Pancreas (tissue), 10 donors: ENCODE data around the gene MAG. TPM values are rescaled to one million over a fixed set of nuclear protein-coding genes. Genes with fewer than 3 reads are reported as not detected.

ENCODE experiments used
- ATAC-seq, 4 donors: fragments of 200-7000 bp; cut with Tn5 transposase; one replicate each; pipeline versions ENCODE4 v1.8.0 to v1.9.1; 2020; ENCODE audit warnings: mild to moderate bottlenecking in 4 of 4, moderate library complexity in 4 of 4
- DNase-seq, 6 donors: peaks; one replicate each; pipeline ENCODE4 v3.0.0-alpha.2; 2020
- FAIRE-seq: peaks from 2 replicates; lab custom pipeline; 2012; peaks lifted over from hg19 to GRCh38; lab: Jason Lieb, UNC
- H3K27ac ChIP-seq, 4 donors: fragments of 200-600 bp; sonication (generic); 1 replicate in 3 of 4; 2 replicates in 1 of 4; pipeline versions ENCODE4 v1.5.0 to v1.8.0; 2020
- H3K27me3 ChIP-seq, 4 donors: fragments of 200-600 bp; one replicate each; pipeline ENCODE4 v1.8.0; 2021
- H3K36me3 ChIP-seq, 3 donors: fragments of 200-600 bp; sonication (generic) in 1 of 3; one replicate each; pipeline versions ENCODE4 v1.5.0 to v1.8.0; 2020 to 2021
- H3K4me1 ChIP-seq, 3 donors: fragments of 200-600 bp; one replicate each; pipeline ENCODE4 v1.8.0; 2021
- H3K4me3 ChIP-seq, 4 donors: fragments of 200-600 bp; sonication (generic) in 2 of 4; one replicate each; pipeline versions ENCODE4 v1.5.0 to v1.8.0; 2020 to 2021
- H3K9me3 ChIP-seq, 4 donors: fragments of 200-600 bp; one replicate each; pipeline ENCODE4 v1.8.0; 2021
- WGBS, 2 donors: extraction: QIAGEN DNeasy Blood & Tissue Kit; methylation state at CpG; one replicate each; pipeline ENCODE4 v1.1.7; 2013; 5-methylcytosine and 5-hydroxymethylcytosine counted together
- intact Hi-C, 3 donors: fragments of 100-400 bp; cut with DNase I; formaldehyde crosslinking; loops; one replicate each; pipeline versions ENCODE4 v1.11.1 to v1.14.2; 2022
- polyA plus RNA-seq, 2 donors: library from polyadenylated mRNA; stranded (reverse); fragments of 200-250 nt; gene quantifications; one replicate each; pipeline ENCODE4 v1.2.3, GENCODE V29; 2013
- total RNA-seq, 6 donors: library from RNA; stranded (reverse); fragmentation: NEBNext Ultra II Directional in 4 of 6; extraction: Animal tissue kit (Norgen Biotek cat#: 25700) in 4 of 6; gene quantifications; one replicate each; pipeline versions ENCODE4 v1.2.1 to v1.2.4, GENCODE V29; 2021 to 2023
- TF ChIP-seq, protein P1 (sequence below), 4 donors: fragments of 200-600 bp; sonication (generic) in 3 of 4; IDR thresholded peaks; one replicate each; pipeline versions ENCODE4 v1.5.0 to v1.8.0; 2021; ENCODE audit warnings: antibody characterized with exemption in 4 of 4
- donor health status: healthy with polysubstance abuse.
- donor health status: DM: no; HTN: no; CAD: no; lungs with moderate emphysema.
- donor health status: DM: no; HTN: no; CAD: no.
- donor health status: control.
- donor health status: control.
- donor health status: Bipolar disorder and iron deficiency.
- donor health status: DM: yes; HTN: yes; CAD: no.
- donor health status: DM: no; HTN: no; CAD: no.
- donor health status: DM: no; HTN: no; CAD: no.
- donor health status: DM: yes; HTN: yes; CAD: no.

Gene MAG
- total and polyA plus RNA-seq, 8 donors: 0.17 to 0.47 TPM; not detected in 6

DNA sequence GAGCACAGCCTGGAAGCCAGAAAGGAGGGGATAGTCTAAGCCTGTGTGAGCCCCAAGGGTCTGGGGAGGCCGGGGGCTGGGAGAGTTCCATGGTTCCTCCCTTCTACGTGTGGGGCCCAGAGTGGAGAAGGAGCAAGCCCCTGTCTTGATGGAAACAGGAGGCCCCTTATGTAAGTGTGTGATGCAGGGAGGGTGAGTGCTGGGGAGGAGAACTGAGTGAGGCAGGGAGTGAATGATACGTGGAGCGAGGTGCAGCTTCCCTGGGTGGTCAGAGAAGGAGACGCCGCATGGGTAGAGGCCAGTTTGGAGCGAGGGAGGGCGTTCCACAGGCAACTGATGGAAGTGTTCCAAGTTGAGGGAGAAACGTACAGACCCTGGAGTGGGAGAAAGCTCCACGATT, 16.0 kb downstream of the MAG start:
- H3K9me3 ChIP-seq: no peaks in the 10 kb centered on the region
- 90% methylated on average over 10 of the region's 10 CpGs for WGBS, 2 donors
- H3K27ac ChIP-seq: no peak overlapping the region
- FAIRE-seq (no peak), ATAC-seq (no peak), DNase-seq (no peak)
- H3K4me3 ChIP-seq: no peak overlapping the region
- intact Hi-C loops: no loop called here
- peaks cover 0 to 8% (median 5%) of the 10 kb centered on the region in 3 donors for H3K4me1 ChIP-seq
- no peaks in the 10 kb centered on the region for H3K36me3 ChIP-seq
- TF ChIP-seq, protein P1, sequence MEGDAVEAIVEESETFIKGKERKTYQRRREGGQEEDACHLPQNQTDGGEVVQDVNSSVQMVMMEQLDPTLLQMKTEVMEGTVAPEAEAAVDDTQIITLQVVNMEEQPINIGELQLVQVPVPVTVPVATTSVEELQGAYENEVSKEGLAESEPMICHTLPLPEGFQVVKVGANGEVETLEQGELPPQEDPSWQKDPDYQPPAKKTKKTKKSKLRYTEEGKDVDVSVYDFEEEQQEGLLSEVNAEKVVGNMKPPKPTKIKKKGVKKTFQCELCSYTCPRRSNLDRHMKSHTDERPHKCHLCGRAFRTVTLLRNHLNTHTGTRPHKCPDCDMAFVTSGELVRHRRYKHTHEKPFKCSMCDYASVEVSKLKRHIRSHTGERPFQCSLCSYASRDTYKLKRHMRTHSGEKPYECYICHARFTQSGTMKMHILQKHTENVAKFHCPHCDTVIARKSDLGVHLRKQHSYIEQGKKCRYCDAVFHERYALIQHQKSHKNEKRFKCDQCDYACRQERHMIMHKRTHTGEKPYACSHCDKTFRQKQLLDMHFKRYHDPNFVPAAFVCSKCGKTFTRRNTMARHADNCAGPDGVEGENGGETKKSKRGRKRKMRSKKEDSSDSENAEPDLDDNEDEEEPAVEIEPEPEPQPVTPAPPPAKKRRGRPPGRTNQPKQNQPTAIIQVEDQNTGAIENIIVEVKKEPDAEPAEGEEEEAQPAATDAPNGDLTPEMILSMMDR (IDR thresholded peaks at IDR 0.05): no peak
- H3K27me3 ChIP-seq: no peaks in the 10 kb centered on the region

DNA sequence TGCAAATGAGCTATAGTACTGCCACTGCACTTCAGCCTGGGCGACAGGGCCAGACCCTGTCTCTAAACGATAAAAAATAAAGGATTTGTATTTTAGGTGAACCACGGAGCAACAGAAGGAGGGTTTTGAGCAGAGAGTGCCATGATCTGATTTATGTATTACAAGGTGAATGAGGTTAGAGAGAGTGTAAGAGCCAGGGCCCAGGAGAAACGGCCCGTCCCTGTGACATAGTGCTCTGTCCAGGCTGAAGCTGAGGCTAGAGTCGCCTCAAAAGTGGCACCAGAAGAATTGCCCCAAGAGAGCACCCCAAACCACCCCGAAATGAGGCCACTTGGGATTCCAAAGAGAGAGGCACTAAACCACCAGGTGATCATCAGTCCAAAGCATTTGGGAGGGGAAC, 16.9 kb downstream of the MAG start:
- intact Hi-C loops: no loop called here
- H3K27ac ChIP-seq: peak overlapping the region in 1 of 4 donors; percentile 34
- TF ChIP-seq, protein P1 (IDR thresholded peaks at IDR 0.05): no peak
- no peak overlapping the region for H3K4me3 ChIP-seq
- no peaks in the 10 kb centered on the region for H3K27me3 ChIP-seq
- no peaks in the 10 kb centered on the region for H3K36me3 ChIP-seq
- FAIRE-seq: no peak
- no peak for DNase-seq
- WGBS, 2 donors: 78 to 83% methylated on average over 7 of the region's 7 CpGs
- H3K4me1 ChIP-seq: peaks cover 0 to 8% (median 5%) of the 10 kb centered on the region in 3 donors
- H3K9me3 ChIP-seq: no peaks in the 10 kb centered on the region
- ATAC-seq: no peak

DNA sequence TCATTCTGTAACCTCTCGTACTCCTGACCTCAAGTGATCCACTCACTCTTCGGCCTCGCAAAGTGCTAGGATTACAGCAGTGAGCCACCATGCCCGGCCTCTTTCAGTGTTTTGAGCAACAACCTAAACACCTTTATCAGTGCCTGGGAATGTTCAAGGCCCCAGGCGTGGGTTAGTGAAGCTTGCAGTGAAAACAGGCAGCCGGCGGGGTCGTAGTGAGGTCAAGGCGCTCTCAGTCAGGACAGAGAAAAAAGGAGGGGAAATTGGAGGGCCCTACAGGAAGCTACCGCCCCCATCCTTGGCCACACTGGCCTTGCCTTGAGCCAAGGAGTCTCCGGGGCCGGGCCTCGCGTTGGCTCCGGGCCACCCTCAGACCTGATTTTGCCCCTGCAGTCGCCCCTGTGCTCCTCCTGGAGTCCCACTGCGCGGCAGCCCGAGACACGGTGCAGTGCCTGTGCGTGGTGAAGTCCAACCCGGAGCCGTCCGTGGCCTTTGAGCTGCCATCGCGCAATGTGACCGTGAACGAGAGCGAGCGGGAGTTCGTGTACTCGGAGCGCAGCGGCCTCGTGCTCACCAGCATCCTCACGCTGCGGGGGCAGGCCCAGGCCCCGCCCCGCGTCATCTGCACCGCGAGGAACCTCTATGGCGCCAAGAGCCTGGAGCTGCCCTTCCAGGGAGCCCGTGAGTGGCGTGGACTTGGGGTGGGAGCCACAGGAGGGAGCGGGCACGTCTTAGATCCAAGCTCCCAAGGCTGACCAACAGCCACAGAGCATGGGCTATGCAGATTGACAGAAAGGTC, 17.7 kb downstream of the MAG start:
- ATAC-seq (peak; percentile 79 to 91 (median 86)), FAIRE-seq (no peak), DNase-seq (peak; percentile 51 to 77 (median 70))
- Histone ChIP-seq H3K4me3 (no peak overlapping the region), H3K4me1 (peaks cover 0 to 8% (median 5%) of the 10 kb centered on the region in 3 donors), H3K9me3 (no peaks in the 10 kb centered on the region), H3K27me3 (no peaks in the 10 kb centered on the region), H3K27ac (peak overlapping the region in 1 of 4 donors; percentile 34), H3K36me3 (no peaks in the 10 kb centered on the region)
- WGBS, 2 donors: 58 to 59% methylated on average over 46 to 47 of the region's 47 CpGs
- intact Hi-C loops: no loop called here
- TF ChIP-seq, protein P1 (IDR thresholded peaks at IDR 0.05): no peak

DNA sequence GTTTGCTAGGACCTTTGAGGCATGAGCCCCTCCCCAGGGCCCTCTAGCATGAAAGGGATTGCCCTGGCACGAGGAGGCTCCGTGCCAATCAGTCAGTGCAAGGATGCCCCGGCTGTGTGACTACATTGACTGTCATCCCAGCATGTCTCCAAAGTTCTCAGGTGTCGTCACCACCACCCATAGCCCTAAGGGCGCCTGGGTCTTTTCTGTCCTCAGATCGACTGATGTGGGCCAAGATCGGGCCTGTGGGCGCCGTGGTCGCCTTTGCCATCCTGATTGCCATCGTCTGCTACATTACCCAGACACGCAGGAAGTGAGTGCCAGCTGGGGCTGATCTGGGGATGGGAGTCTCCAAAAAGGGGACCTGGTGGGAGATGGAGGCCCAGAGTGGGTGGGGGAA, 18.4 kb downstream of the MAG start:
- TF ChIP-seq, protein P1 (IDR thresholded peaks at IDR 0.05): no peak
- no peaks in the 10 kb centered on the region for H3K36me3 ChIP-seq
- DNase-seq (no peak), ATAC-seq (no peak), FAIRE-seq (no peak)
- peaks cover 0 to 8% (median 5%) of the 10 kb centered on the region in 3 donors for H3K4me1 ChIP-seq
- no peak overlapping the region for H3K4me3 ChIP-seq
- H3K27ac ChIP-seq: no peak overlapping the region
- no peaks in the 10 kb centered on the region for H3K9me3 ChIP-seq
- intact Hi-C loops: no loop called here
- 94% methylated on average over 12 of the region's 12 CpGs for WGBS, 2 donors
- H3K27me3 ChIP-seq: no peaks in the 10 kb centered on the region
